Left forelimb (tissue), 1 donor: ENCODE data around the gene KCNIP3.
"Not testable (repeated sequence)": the region's sequence is repeated elsewhere in the genome, so short reads cannot be mapped to it uniquely, and the experiment has no call there.

Experiments used
- DNase-seq: peaks from one replicate; pipeline ENCODE4 v3.0.0-alpha.2; 2018; ENCODE audit warnings: low spot score

KCNIP3 gene

GRCh38 chr2:95348609-95349567, 51.7 kb downstream of the KCNIP3 start:
- peak; percentile 67 for DNase-seq

GRCh38 chr2:95349568-95350322, 52.6 kb downstream of the KCNIP3 start:
- no peak for DNase-seq

DNA sequence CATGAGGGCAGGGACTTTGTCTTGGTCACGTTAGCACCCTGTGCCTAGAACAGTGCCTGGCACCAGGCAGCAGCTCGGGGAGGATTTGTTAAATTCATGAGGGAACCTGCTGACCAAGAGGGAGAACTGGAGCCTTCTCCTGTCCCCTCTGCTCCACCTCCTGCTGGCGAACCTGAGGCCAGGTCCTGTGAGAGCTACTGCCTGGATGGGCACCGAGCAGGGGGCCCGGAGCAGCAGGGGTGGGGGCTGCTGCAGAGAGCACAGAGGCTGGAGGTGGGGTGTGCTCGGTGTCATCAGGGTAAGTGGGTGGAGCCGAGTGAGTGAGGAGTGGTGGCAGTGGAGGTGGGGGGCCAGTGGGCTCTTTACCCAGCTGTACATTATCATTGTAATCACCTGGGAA, 53.2 kb downstream of the KCNIP3 start:
- peak; percentile 50 for DNase-seq

DNA sequence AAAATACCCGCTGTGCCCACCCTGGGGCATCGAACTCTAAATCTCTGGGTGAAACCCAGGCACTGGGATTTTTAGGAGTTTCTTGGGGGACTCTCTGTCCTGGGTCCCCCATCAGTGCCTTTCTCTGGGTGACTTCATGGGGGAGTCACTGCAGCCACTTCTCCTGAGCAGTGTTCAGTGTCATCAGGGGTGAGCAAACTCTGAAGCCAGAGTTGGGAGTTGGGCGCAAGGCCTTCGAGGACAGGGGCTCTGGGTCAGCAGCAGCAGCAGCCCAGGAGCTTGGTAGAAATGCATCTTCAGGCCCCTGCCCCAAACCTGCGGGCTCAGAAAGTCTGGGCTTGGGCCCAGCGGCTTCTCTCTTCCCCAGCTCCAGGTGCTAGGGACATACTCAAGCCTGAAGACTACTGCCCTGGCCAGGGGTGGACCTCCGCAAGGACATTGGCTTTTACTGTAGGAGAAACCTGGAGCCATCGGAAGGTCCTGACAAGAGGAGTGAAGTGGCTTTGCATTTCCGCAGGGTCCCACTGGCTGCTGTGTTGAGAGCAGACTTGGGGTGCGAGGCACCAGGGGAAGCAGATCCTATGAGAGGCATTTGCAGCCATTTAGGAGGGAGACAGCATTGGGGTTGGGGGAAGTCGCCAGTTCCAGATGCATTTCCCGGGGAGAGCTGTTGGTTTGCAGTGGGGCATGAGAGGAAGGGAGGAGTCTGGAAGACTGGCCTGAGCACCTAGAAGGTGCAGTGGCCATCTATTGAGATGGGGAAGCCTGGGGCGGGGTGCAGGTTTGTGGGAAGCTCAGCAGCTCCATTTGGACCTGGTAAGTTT, 53.8 kb downstream of the KCNIP3 start:
- DNase-seq, result no peak

- DNase-seq, result no peak
Observed at GRCh38 chr2:95351598-95351915, 54.4 kb downstream of the KCNIP3 start.

- peak; percentile 62 for DNase-seq
Observed at GRCh38 chr2:95352310-95353054, 55.3 kb downstream of the KCNIP3 start.

DNA sequence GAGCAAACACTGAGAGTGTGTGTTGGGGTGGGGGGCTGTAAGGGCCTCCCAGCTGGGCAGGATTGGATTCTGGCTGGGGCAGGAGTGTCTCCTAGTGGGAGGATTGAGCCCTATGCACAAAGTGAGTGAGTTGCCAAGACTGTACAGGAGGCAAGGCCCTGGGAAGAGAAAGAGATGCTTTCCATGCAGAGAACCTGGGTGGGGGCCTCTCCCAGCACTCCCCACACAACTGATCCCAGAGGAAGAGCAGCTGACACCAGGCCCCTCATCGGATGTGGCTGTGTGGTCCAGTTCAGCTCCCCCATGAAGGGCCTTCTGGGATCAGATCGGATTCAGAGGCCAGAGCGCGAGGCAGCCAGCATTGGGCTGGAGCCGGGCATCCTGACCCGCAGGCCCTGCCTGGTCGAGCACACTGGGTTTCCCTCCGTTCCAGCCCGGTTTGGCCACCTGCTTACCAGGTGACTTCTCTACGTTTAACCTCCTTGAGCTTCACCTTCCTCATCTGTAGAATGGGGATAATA, 56.0 kb downstream of the KCNIP3 start:
- DNase-seq, result no peak

DNA sequence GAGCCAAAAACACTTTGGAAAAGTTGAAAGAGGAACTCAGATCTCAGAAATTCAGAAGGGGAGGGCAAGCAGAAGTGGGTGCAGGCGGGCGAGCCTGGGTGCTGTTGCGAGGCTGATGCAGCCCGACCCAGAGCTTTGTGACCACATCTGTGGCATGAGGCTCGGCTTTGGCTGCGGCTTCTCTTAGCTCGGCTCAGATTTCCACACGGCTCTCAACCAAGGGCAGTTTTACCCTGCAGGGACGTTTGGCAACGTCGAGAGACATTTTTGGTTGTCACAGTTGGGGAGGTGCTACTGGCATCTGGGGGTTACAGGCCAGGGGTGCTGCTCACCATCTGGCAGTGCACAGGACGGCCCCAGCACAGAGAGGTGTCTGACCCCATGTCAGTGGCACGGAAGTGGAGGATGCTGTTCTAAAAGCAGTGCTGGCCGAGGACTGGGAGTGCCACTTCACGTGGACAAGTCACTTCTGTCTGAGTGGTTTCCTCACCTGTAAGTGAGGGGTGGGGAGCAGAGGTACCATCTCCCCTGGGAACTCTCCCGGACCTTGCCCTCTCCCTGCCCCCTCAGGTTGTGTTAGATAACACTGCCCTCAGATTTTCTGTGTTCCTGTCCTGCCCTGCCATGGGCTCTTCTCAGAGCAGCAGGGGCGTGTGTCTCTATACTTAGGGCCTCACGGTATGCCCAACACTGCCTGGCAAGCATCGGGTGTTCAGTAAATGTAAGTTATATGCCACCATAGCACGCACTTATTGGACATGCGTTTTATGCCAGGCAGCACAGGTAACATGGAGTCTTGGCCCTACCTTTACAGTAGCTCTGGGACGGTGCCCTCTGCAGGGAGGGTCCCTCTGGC, 56.7 kb downstream of the KCNIP3 start:
- DNase-seq, result no peak

DNA sequence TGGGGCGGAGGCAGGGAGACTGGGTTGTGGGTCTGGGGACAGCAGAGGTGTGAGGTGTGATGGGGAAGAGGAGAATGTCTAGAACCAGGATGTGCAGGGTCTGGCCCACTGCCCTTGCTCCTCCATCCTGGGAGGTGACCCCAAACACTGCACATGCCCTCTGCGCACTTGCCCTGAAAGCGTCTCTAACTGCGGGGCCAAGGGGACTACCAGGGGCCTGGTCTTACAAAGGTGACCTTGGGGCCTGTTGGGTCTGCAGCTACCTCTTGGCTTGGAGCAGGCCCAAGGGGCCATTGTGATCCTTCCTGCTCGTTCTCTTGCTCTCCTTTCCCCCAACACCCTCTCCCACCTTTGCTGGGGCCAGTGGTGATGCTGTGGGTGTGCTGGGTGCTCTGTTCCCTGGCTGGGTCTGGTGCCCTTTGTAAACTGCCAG, 57.3 kb downstream of the KCNIP3 start:
- DNase-seq, result no peak

GRCh38 chr2:95354925-95355324, 57.8 kb downstream of the KCNIP3 start:
- no peak for DNase-seq

DNA sequence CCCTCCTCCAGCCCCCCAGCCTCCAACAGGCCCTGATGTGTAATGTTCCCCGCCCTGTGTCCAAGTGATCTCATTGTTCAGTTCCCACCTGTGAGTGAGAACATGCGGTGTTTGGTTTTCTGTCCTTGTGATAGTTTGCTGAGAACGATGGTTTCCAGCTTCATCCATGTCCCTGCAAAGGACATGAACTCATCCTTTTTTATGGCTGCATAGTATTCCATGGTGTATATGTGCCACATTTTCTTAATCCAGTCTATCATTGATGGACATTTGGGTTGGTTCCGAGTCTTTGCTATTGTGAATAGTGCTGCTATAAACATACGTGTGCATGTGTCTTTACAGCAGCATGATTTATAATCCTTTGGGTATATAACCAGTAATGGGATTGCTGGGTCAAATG, 58.3 kb downstream of the KCNIP3 start:
- DNase-seq, result not testable (repeated sequence)

GRCh38 chr2:95356821-95357700, 59.9 kb downstream of the KCNIP3 start:
- DNase-seq, result no peak

GRCh38 chr2:95357717-95358280, 60.7 kb downstream of the KCNIP3 start:
- peak; percentile 41 for DNase-seq

DNA sequence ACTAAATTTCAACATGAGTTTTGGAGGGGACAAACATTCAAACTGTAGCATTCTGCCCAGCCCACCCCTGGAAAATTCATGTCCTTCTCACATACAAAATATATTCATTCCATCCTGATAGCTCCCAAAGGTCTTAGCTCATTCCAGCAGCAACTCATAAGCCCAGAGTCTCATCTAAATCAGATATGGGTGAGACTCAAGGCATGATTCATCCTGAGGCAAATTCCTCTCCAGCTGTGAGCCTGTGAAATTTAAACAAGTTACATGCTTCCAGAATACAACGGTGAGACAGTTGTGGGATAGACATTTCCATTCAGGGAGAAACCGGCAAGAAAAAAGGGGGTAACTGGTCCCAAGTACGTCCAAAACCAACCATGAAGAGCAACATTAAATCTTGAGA, 61.9 kb downstream of the KCNIP3 start:
- DNase-seq, result no peak

DNA sequence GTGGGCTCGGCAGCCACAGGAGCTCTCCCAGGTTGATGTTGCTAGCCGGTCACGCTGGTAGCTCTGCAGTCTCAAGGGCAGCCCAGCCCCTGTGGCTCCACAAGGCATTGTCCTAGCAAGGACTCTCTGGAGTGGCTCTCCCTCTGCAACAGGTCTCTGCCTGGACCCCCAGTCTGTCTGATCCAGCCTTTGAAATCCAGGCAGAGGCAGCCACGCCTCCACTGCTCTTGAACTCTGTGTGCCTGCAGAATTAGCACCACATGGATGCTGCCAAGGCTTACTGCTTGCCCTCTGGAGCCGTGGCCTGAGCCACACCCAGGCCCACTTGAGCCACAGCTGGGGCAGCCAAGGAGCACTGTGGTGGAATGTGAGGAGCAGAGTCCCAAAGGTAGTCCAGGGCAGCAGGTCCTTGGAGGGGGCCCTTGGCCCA, 62.4 kb downstream of the KCNIP3 start:
- peak; percentile 54 for DNase-seq

- peak; percentile 31 for DNase-seq
Observed at GRCh38 chr2:95361216-95361980, 64.3 kb downstream of the KCNIP3 start.

- DNase-seq, result peak; percentile 25
Observed at GRCh38 chr2:95362486-95362885, 65.3 kb downstream of the KCNIP3 start.

DNA sequence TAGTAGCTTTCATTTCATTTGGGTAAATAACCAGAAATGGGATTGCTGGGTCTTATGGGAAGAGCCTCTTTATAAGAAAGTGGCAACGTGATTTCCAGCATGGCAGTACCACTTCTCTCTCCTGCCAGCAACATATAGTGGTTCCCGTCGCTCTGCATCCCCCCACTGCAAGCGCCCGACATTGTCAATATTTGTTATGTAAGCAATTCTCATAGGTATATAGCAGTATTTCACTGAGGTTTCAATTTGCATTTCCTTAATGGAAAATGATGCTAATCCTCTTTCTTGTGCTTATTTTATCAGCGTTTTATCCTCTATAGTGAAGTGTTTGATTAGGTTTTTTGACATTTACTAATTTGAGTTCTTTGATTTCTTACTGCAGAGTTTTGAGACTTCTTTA, 69.4 kb downstream of the KCNIP3 start:
- DNase-seq, result no peak
